CD4-positive, alpha-beta T cell treated with Interleukin-6 for 4 hours (primary cell): ENCODE results near the gene GNG14.
A peak's percentile ranks its signal among the peaks of the same experiment; 100 is the strongest.
"Not testable (repeated sequence)": the region's sequence is repeated elsewhere in the genome, so short reads cannot be mapped to it uniquely, and the experiment has no call there.

ENCODE experiments used
- DNase-seq: peaks from one replicate; pipeline ENCODE4 v3.0.0-alpha.2; 2020; ENCODE audit warnings: mixed read lengths

Gene GNG14

GRCh38 chr19:12667731-12668302 lies 20.0 kb upstream of the GNG14 start:
- DNase-seq = no peak

- DNase-seq = no peak
These were observed 19.5 kb upstream of the GNG14 start for GRCh38 chr19:12668346-12668745.

GRCh38 chr19:12668932-12669269 lies 18.9 kb upstream of the GNG14 start:
- peak; percentile 63 for DNase-seq

- DNase-seq = peak; percentile 78
These were observed 18.3 kb upstream of the GNG14 start for GRCh38 chr19:12669270-12670158.

- DNase-seq = no peak
These were observed 17.5 kb upstream of the GNG14 start for GRCh38 chr19:12670159-12670928.

- DNase-seq = no peak
These were observed 15.1 kb upstream of the GNG14 start for GRCh38 chr19:12672744-12673143.

- no peak for DNase-seq
These were observed 12.4 kb upstream of the GNG14 start for GRCh38 chr19:12675399-12675798.

- no peak for DNase-seq
These were observed 11.9 kb upstream of the GNG14 start for GRCh38 chr19:12675940-12676339.

- DNase-seq = peak; percentile 89
These were observed 11.4 kb upstream of the GNG14 start for GRCh38 chr19:12676384-12676792.

- DNase-seq = no peak
These were observed 10.9 kb upstream of the GNG14 start for GRCh38 chr19:12676928-12677327.

- DNase-seq = not testable (repeated sequence)
These were observed 9.8 kb upstream of the GNG14 start for GRCh38 chr19:12678039-12678438.

- DNase-seq = no peak
These were observed 7.8 kb upstream of the GNG14 start for GRCh38 chr19:12680034-12680433.

GRCh38 chr19:12681074-12681987 lies 6.5 kb upstream of the GNG14 start, which contains the start of gene DHPS:
Gene DHPS, minus strand, starts transcription at chr19:12681880. Its CDS starts 114 bp downstream, at chr19:12681766.
- DNase-seq = peak; percentile 92

GRCh38 chr19:12685831-12686230 lies 2.0 kb upstream of the GNG14 start:
- DNase-seq = no peak

GRCh38 chr19:12689012-12689411 lies 1.2 kb downstream of the GNG14 start:
- DNase-seq = no peak

- no peak for DNase-seq
These were observed 1.9 kb downstream of the GNG14 start for GRCh38 chr19:12689581-12690216.

- no peak for DNase-seq
These were observed 5.2 kb downstream of the GNG14 start for GRCh38 chr19:12692960-12693359.

GRCh38 chr19:12694641-12695040 lies 6.8 kb downstream of the GNG14 start:
- DNase-seq = no peak

GRCh38 chr19:12695096-12695495 lies 7.3 kb downstream of the GNG14 start:
- DNase-seq = no peak

- no peak for DNase-seq
These were observed 7.7 kb downstream of the GNG14 start for GRCh38 chr19:12695514-12695913.

GRCh38 chr19:12695997-12696365 lies 8.2 kb downstream of the GNG14 start:
- peak; percentile 14 for DNase-seq
